Endothelial cell of umbilical vein (primary cell): ENCODE results near the gene GRIN3A. TPM values are rescaled to one million over a fixed set of nuclear protein-coding genes. Genes with fewer than 3 reads are reported as not detected.

Experiments
- BruUV-seq: library from RNA; stranded (reverse); fragments of 400-500 nt; replicated peaks from 2 replicates; lab custom pipeline; 2021; lab: Mats Ljungman, UMichigan
- CTCF ChIA-PET: fragments of 300-600, 350-600 bp; sonication (Branson Sonifier 250); formaldehyde crosslinking; loops from one replicate; lab custom pipeline; 2021; ENCODE audit warnings: antibody characterized with exemption, inconsistent platforms; lab: Charles Lee
- POLR2A ChIA-PET: fragments of 300-600, 350-600 bp; sonication (Branson Sonifier 250); formaldehyde crosslinking; loops from one replicate; lab custom pipeline; 2021; ENCODE audit warnings: antibody characterized with exemption, inconsistent platforms; lab: Charles Lee
- DNase-seq: peaks from one replicate; pipeline ENCODE4 v3.0.0-alpha.2; 2011; ENCODE audit warnings: low read depth, low spot score
- FAIRE-seq: peaks from 2 replicates; lab custom pipeline; 2011; peaks lifted over from hg19 to GRCh38; lab: Jason Lieb, UNC
- H2AFZ ChIP-seq: 2 replicates; pipeline ENCODE4 v1.6.0; 2012; ENCODE audit warnings: low read depth, low read length, control low read depth, inconsistent platforms
- H3K27ac ChIP-seq: 2 replicates; pipeline ENCODE4 v1.5.1; 2011; ENCODE audit warnings: low read depth, mild to moderate bottlenecking, control low read depth, low read length, moderate library complexity; ENCODE audit not compliant: insufficient read depth
- H3K27me3 ChIP-seq, 2 experiments: 2 replicates each; pipeline versions ENCODE4 v1.6.0 to v1.6.1; 2011; ENCODE audit warnings: low read length in 2 of 2, mixed read lengths in 1 of 2; ENCODE audit not compliant: control insufficient read depth in 2 of 2, insufficient read depth in 2 of 2
- H3K36me3 ChIP-seq, 2 experiments: 2 replicates in 1 of 2; 3 replicates in 1 of 2; pipeline ENCODE4 v1.5.1; 2011; ENCODE audit warnings: low read length in 2 of 2, mild to moderate bottlenecking in 1 of 2, moderate library complexity in 1 of 2; ENCODE audit not compliant: control insufficient read depth in 2 of 2, insufficient read depth in 2 of 2; ENCODE audit errors: extremely low read depth in 1 of 2
- H3K4me1 ChIP-seq: 3 replicates; pipeline ENCODE4 v1.5.1; 2011; ENCODE audit warnings: mild to moderate bottlenecking, low read length; ENCODE audit not compliant: control insufficient read depth, insufficient read depth; ENCODE audit errors: extremely low read depth
- H3K4me2 ChIP-seq: 2 replicates; pipeline ENCODE4 v1.6.1; 2011; ENCODE audit warnings: low read length, control low read depth, mixed read lengths; ENCODE audit not compliant: insufficient read depth
- H3K4me3 ChIP-seq, 3 experiments: fragments of 200-600 bp in 1 of 3; sonication (generic), shearing (Covaris generic) in 1 of 3; replicated peaks in 1 of 3; 2 replicates each; pipeline ENCODE4 v1.5.1; 2011 to 2016; ENCODE audit warnings: control low read depth in 3 of 3, low read length in 3 of 3, mild to moderate bottlenecking in 2 of 3, inconsistent platforms in 1 of 3, low read depth in 1 of 3, moderate library complexity in 1 of 3; ENCODE audit not compliant: insufficient read depth in 1 of 3
- H3K79me2 ChIP-seq: 2 replicates; pipeline ENCODE4 v1.6.0; 2012; ENCODE audit warnings: low read length, inconsistent platforms; ENCODE audit not compliant: control insufficient read depth, insufficient read depth
- H3K9ac ChIP-seq: replicated peaks from 2 replicates; pipeline ENCODE3; 2011; ENCODE audit warnings: low read length, control low read depth; ENCODE audit not compliant: insufficient read depth; ENCODE audit errors: extremely low read depth
- H3K9me1 ChIP-seq: replicated peaks from 3 replicates; pipeline ENCODE4 v1.6.0; 2011; ENCODE audit warnings: mild to moderate bottlenecking, low read length; ENCODE audit not compliant: control insufficient read depth, insufficient read depth; ENCODE audit errors: extremely low read depth
- H3K9me3 ChIP-seq: replicated peaks from 2 replicates; pipeline ENCODE4 v1.5.1; 2012; ENCODE audit warnings: low read length, inconsistent platforms; ENCODE audit not compliant: control insufficient read depth, insufficient read depth
- H4K20me1 ChIP-seq: replicated peaks from 2 replicates; pipeline ENCODE3; 2011; ENCODE audit warnings: mild to moderate bottlenecking, low read length; ENCODE audit not compliant: control insufficient read depth, insufficient read depth; ENCODE audit errors: extremely low read depth
- CTCF ChIP-seq, 2 donors: IDR thresholded peaks; 1 replicate in 1 of 2; 2 replicates in 1 of 2; pipeline ENCODE4 v1.5.1; 2011; ENCODE audit warnings: low read length in 2 of 2, mild to moderate bottlenecking in 2 of 2, moderate library complexity in 2 of 2, control low read depth in 1 of 2, inconsistent platforms in 1 of 2, low read depth in 1 of 2; ENCODE audit not compliant: insufficient read depth in 1 of 2; ENCODE audit errors: extremely low read depth in 1 of 2
- EZH2 ChIP-seq: IDR thresholded peaks from 2 replicates; pipeline ENCODE4 v1.6.1; 2012; ENCODE audit warnings: borderline replicate concordance, low read depth, mild to moderate bottlenecking, moderate library complexity, low read length, inconsistent platforms; ENCODE audit not compliant: severe bottlenecking
- FOS ChIP-seq: IDR thresholded peaks from 2 replicates; pipeline ENCODE4 v1.6.1; 2011; ENCODE audit warnings: mild to moderate bottlenecking, low read length, moderate library complexity, borderline replicate concordance; ENCODE audit not compliant: insufficient read depth
- GATA2 ChIP-seq: IDR thresholded peaks from 2 replicates; pipeline ENCODE4 v1.7.0; 2011; ENCODE audit warnings: low read depth, mild to moderate bottlenecking, moderate library complexity, mixed read lengths, low read length; ENCODE audit not compliant: insufficient read length, insufficient read depth
- JUN ChIP-seq: IDR thresholded peaks from 2 replicates; pipeline ENCODE4 v1.6.1; 2011; ENCODE audit warnings: borderline replicate concordance, low read depth; ENCODE audit not compliant: insufficient read length, insufficient read depth
- MAX ChIP-seq: IDR thresholded peaks from 2 replicates; pipeline ENCODE4 v1.6.1; 2011; ENCODE audit not compliant: insufficient read depth, insufficient read length
- MYC ChIP-seq: IDR thresholded peaks from one replicate; pipeline ENCODE4 v1.6.1; 2011; ENCODE audit warnings: mild to moderate bottlenecking, low read depth, low read length
- POLR2A ChIP-seq: IDR thresholded peaks from 2 replicates; pipeline ENCODE4 v1.6.1; 2012; ENCODE audit warnings: low read depth, mild to moderate bottlenecking, control low read depth, low read length
- POLR2AphosphoS5 ChIP-seq: IDR thresholded peaks from 2 replicates; pipeline ENCODE4 v1.6.1; 2012; ENCODE audit warnings: low read depth, mild to moderate bottlenecking, control low read depth, low read length, moderate library complexity; ENCODE audit not compliant: insufficient read depth
- dilution Hi-C: fragments of 300-500 bp; cut with MboI; formaldehyde crosslinking; loops from one replicate; pipeline ENCODE4 v1.15.0; 2019; ENCODE audit warnings: low sequenced_read_pairs; ENCODE audit not compliant: extremely low pct_ligation_motif_present
- intact Hi-C: fragments of 100-400 bp; cut with micrococcal nuclease; formaldehyde crosslinking; loops from one replicate; pipeline ENCODE4 v1.10.0; 2022
- polyA plus RNA-seq, 4 experiments: library from polyadenylated mRNA; depleted of rRNA in 3 of 4; stranded (reverse) in 3 of 4; unstranded in 1 of 4; fragments of >200 nt; gene quantifications; 2 replicates each; pipeline versions ENCODE4 v1.2.1 to v1.2.3, GENCODE V29; 2011 to 2012; ENCODE audit warnings: missing spikeins in 1 of 4
- total RNA-seq: library from RNA; stranded (reverse); gene quantifications from 2 replicates; pipeline ENCODE4 v1.2.3, GENCODE V29; 2021

Gene GRIN3A
- total and polyA plus RNA-seq, 2 donors (not counting 3 experiments of a cell fraction or from before 2014, with no cell fraction given), result not detected

DNA sequence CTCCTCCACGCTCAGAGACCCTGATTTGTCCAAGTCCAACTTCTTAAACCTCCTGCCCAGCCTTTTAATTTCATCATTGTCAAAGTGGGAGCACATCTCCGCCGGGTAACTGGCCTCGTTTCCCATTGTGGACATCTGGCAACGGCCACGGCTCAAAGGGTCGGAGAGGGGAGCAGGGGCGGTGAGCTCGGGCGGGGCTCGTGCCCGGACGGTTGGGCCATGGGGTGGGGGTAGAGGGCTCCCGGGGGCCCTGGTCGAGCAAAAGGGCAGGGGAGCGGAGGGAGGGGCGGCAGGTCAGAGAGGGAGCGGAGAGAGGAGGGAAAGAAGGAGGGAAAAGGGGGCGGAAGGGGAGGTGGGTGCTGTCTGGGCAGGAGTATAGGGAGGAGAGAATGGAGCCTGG is 143.7 kb downstream of the GRIN3A start, which contains the start of gene PPP3R2:
PPP3R2 (minus strand) TSS at position 174 of the 400 bp plus-strand sequence; CDS start at position 126, 48 bp downstream.
- no peak for TF ChIP-seq POLR2A
- TF ChIP-seq MYC, result no peak
- no peak for TF ChIP-seq JUN
- TF ChIP-seq MAX, result no peak
- TF ChIP-seq GATA2, result no peak
- TF ChIP-seq FOS, result no peak
- no peak for TF ChIP-seq POLR2AphosphoS5
- no peak for TF ChIP-seq CTCF (IDR thresholded peaks at IDR 0.05; ENCODE audit: extremely low read depth in 1 of 2, insufficient read depth in 1 of 2, low read depth in 1 of 2, low read length in 2 of 2)
- no peak for TF ChIP-seq EZH2
- Histone ChIP-seq H3K27ac (no peak within 1 kb of the TSS), H3K9me1 (no peaks in the 10 kb centered on the region), H3K4me1 (no peaks in the 10 kb centered on the region), H2AFZ (no peak within 1 kb of the TSS), H3K27me3 (no peaks in the 10 kb centered on the region), H3K4me2 (no peak within 1 kb of the TSS), H3K9ac (no peak within 1 kb of the TSS), H3K9me3 (no peaks in the 10 kb centered on the region), H3K36me3 (no peaks in the 10 kb centered on the region), H3K79me2 (no peaks in the 10 kb centered on the region), H3K4me3 (no peak within 1 kb of the TSS), H4K20me1 (no peaks in the 10 kb centered on the region)
- no TSS peak for BruUV-seq
- POLR2A ChIA-PET, result no interaction called here
- FAIRE-seq, result no peak
- no peak for DNase-seq
- dilution Hi-C loops, result no loop called here
- CTCF ChIA-PET, result no interaction called here
- intact Hi-C loops, result no loop called here
